Measurements from ENCODE around the gene CARMIL1.

CARMIL1 gene

DNA sequence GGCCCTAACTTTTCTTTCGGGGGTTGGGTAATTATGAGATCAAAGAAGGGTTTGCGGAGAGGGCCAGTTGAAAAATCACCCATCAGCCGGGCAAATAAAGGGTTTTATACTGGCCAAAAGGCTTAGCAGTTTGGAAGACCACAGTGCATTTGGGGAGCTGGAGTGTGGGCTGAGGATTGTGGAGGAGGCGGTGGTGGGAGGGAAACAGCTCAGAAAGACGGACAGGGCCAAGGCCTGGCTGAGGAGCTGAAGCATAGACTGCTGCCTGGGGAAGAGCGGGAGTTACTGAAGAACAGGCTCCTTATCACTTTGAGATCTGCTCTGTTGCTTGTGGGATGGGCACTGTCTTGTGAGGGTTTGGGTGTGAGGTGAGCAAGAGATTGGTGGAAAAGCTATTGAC, 144.2 kb downstream of the CARMIL1 start:
- peaks cover 4% of the 10 kb centered on the region for H3K4me1 ChIP-seq (ENCODE audit: control insufficient read depth, insufficient read depth, low read length)
- no peaks in the 10 kb centered on the region for H3K36me3 ChIP-seq (ENCODE audit: control insufficient read depth, insufficient read depth, low read length)
- H3K9ac ChIP-seq (ENCODE audit: low read depth, low read length), result no peak overlapping the region
- peaks cover 5% of the 10 kb centered on the region for H3K9me3 ChIP-seq (ENCODE audit: control insufficient read depth, insufficient read depth, low read length)
- H3K4me3 ChIP-seq (ENCODE audit: low read depth, low read length), result no peak overlapping the region
- H3K27me3 ChIP-seq (ENCODE audit: control insufficient read depth, insufficient read depth, low read length), result no peaks in the 10 kb centered on the region

DNA sequence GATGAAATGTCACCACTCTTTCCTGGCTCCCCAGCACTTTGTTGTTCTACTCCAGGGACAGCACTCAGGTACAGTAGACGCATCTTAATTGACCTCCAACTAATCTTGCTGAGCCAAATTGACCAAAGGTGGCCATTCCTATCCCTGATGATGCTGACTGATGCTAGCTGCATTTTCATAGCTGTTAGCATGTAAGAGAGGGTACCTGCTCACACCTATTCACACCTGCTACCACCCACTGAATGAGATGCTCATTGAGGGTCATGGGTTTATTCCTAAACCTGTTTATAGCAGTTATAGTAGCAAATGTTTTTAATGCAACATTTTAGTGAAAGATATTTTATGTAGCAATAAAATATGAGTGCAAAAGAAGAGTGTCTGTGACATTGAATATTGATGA, 145.1 kb downstream of the CARMIL1 start:
- no peak overlapping the region for H3K9ac ChIP-seq (ENCODE audit: low read depth, low read length)
- no peaks in the 10 kb centered on the region for H3K36me3 ChIP-seq (ENCODE audit: control insufficient read depth, insufficient read depth, low read length)
- H3K27me3 ChIP-seq (ENCODE audit: control insufficient read depth, insufficient read depth, low read length), result no peaks in the 10 kb centered on the region
- H3K4me1 ChIP-seq (ENCODE audit: control insufficient read depth, insufficient read depth, low read length), result peaks cover 4% of the 10 kb centered on the region
- peaks cover 5% of the 10 kb centered on the region for H3K9me3 ChIP-seq (ENCODE audit: control insufficient read depth, insufficient read depth, low read length)
- H3K4me3 ChIP-seq (ENCODE audit: low read depth, low read length), result no peak overlapping the region

DNA sequence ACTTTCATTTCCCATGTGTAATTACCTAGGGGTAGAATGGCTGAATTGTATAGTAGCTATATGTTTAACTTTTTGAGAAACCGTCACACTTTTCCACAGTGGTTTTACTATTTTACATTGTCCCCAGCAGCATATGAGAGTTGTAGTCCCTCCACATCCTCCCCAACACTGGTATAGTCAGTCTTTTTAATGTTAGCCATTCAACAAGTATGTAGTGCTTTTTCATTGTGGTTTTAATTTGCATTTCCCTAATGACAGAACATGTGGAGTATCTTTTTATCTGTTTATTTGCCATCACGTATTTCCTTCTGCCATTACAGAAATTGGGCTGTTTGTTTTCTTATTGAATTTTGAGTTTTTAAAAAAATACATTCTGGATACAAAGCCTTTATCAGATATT, 148.4 kb downstream of the CARMIL1 start:
- no peak overlapping the region for H3K9ac ChIP-seq (ENCODE audit: low read depth, low read length)
- peaks cover 4% of the 10 kb centered on the region for H3K4me1 ChIP-seq (ENCODE audit: control insufficient read depth, insufficient read depth, low read length)
- H3K36me3 ChIP-seq (ENCODE audit: control insufficient read depth, insufficient read depth, low read length), result no peaks in the 10 kb centered on the region
- no peaks in the 10 kb centered on the region for H3K9me3 ChIP-seq (ENCODE audit: control insufficient read depth, insufficient read depth, low read length)
- no peaks in the 10 kb centered on the region for H3K27me3 ChIP-seq (ENCODE audit: control insufficient read depth, insufficient read depth, low read length)
- no peak overlapping the region for H3K4me3 ChIP-seq (ENCODE audit: low read depth, low read length)

DNA sequence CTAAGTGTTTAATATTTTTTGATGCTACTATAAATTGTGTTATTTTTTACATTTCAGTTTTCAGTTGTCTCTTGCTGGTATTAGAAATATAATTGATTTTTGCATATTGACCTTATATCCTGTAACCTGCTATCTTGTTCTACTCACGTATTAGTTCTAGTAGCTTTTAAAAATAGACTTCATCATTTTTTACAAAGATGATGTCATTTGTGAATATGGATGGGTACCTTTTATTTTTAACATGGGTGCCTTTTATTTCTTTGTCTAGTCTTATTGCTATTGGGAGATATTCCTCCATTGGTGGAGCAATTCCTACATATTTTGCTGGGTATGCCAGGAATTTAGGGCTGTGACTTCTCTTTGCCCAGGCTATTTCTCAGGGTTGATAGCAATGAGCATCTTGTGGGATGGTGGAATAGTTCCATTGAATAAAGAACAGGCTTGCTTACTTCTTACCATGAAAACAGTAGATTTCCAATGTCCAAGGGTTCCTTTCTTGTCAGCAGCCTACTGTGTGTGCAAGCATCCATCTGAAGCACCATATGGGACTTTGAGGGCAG, 149.7 kb downstream of the CARMIL1 start:
- H3K4me3 ChIP-seq (ENCODE audit: low read depth, low read length), result no peak overlapping the region

DNA sequence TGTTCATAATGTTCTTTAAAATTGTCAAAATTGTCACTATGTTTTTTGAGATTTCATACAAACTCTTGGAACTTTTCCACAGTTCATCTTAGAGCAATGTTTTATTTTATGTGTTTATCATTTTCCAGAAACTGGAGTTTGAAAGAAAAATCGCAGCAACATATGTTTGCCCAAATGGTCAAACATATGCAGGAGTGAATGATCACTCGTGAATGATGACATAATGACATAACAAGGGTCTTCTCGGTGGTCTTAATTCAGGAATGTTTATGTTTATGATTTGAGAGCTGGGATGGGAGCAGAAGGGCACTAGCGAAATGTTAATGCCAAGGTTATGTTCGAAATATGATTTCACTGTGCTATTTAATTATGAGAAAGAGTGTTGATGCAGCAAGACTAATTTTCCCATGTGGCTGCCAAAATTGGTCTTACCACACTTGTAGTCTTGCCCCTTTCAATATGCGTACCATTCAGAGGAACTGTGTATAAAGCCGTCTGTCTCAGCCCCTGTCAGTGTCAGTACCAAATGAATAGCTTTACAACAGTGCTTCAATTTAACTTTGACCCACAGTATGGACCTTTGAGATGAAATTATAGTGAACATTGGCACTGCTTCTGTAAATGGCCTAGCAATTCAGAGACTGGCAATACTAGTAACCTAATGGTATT, 152.3 kb downstream of the CARMIL1 start:
- no peaks in the 10 kb centered on the region for H3K36me3 ChIP-seq (ENCODE audit: control insufficient read depth, insufficient read depth, low read length)
- no peaks in the 10 kb centered on the region for H3K9me3 ChIP-seq (ENCODE audit: control insufficient read depth, insufficient read depth, low read length)
- no peaks in the 10 kb centered on the region for H3K27me3 ChIP-seq (ENCODE audit: control insufficient read depth, insufficient read depth, low read length)
- no peaks in the 10 kb centered on the region for H3K4me1 ChIP-seq (ENCODE audit: control insufficient read depth, insufficient read depth, low read length)
- H3K9ac ChIP-seq (ENCODE audit: low read depth, low read length), result no peak overlapping the region
- H3K4me3 ChIP-seq (ENCODE audit: low read depth, low read length), result no peak overlapping the region

More for the DNA sequence above, 149.7 kb downstream of the CARMIL1 start:
- no peaks in the 10 kb centered on the region for H3K27me3 ChIP-seq (ENCODE audit: control insufficient read depth, insufficient read depth, low read length)
- H3K4me1 ChIP-seq (ENCODE audit: control insufficient read depth, insufficient read depth, low read length), result peaks cover 4% of the 10 kb centered on the region
- H3K9ac ChIP-seq (ENCODE audit: low read depth, low read length), result no peak overlapping the region
- H3K9me3 ChIP-seq (ENCODE audit: control insufficient read depth, insufficient read depth, low read length), result no peaks in the 10 kb centered on the region
- H3K36me3 ChIP-seq (ENCODE audit: control insufficient read depth, insufficient read depth, low read length), result no peaks in the 10 kb centered on the region

DNA sequence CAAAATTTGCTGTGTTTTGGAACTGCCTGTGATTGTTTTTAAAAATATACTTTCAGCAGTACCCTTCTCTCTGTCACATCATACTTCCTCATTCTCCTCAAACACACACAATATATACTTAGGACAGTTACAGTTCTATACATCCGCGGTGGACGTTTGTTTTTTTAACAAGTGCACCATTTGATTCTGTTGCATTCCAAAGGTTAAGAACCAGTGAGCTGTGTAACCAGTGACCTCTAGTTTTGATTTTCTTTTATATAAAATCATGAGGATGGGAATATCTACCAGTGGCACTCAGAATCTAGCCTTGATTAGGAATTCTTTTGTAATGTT, 152.8 kb downstream of the CARMIL1 start:
- no peaks in the 10 kb centered on the region for H3K27me3 ChIP-seq (ENCODE audit: control insufficient read depth, insufficient read depth, low read length)
- no peaks in the 10 kb centered on the region for H3K9me3 ChIP-seq (ENCODE audit: control insufficient read depth, insufficient read depth, low read length)
- no peak overlapping the region for H3K4me3 ChIP-seq (ENCODE audit: low read depth, low read length)
- no peaks in the 10 kb centered on the region for H3K36me3 ChIP-seq (ENCODE audit: control insufficient read depth, insufficient read depth, low read length)
- no peak overlapping the region for H3K9ac ChIP-seq (ENCODE audit: low read depth, low read length)
- no peaks in the 10 kb centered on the region for H3K4me1 ChIP-seq (ENCODE audit: control insufficient read depth, insufficient read depth, low read length)

DNA sequence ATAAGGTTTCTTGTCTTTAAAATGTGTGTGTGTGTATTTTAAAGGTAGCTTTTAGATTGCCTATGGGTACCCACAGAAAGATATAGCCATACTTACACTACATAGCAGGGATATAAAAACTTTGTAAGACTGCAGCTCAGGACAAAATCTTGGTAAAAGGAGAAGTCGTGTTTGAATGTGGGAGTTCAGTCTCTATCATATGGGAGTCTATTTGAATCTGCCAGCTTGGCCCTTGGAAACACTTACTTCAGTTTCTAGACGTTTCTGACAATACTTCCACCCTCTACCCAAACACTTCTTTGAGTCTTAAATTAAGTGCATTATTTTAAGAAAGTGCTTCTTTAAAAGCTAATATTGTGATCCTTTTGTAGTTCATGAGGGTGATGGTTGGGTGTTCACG, 155.7 kb downstream of the CARMIL1 start:
- Histone ChIP-seq H3K9me3 (ENCODE audit: control insufficient read depth, insufficient read depth, low read length) (no peaks in the 10 kb centered on the region), H3K36me3 (ENCODE audit: control insufficient read depth, insufficient read depth, low read length) (no peaks in the 10 kb centered on the region), H3K27me3 (ENCODE audit: control insufficient read depth, insufficient read depth, low read length) (no peaks in the 10 kb centered on the region), H3K9ac (ENCODE audit: low read depth, low read length) (no peak overlapping the region), H3K4me3 (ENCODE audit: low read depth, low read length) (no peak overlapping the region), H3K4me1 (ENCODE audit: control insufficient read depth, insufficient read depth, low read length) (no peaks in the 10 kb centered on the region)

DNA sequence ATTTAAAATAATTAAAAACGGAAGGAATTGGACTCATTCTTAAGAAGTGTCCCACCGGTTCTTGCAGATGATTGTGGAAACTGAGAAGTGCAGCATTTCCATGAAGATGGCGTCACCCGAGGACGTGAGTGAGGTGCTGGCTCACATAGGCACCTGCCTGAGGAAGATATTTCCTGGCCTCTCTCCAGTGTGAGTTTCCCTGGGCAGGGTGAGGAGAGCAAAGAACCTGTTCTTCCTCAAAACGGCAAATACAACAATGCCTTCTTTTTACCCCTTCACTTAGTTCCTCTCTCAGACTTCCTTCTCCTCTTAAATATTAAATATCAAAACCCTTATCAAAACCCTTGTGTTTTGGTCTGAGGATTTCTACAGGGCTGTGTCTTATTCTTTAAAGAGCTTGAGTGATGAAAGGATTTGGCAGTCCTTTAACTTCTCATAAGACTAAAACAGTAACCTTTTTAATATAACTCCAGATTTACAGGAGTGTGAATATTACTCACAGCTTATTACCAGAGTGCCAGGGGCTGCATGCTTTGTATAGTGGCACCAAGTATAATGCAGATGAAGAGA, 156.3 kb downstream of the CARMIL1 start:
- Histone ChIP-seq H3K9me3 (ENCODE audit: control insufficient read depth, insufficient read depth, low read length) (no peaks in the 10 kb centered on the region), H3K4me1 (ENCODE audit: control insufficient read depth, insufficient read depth, low read length) (no peaks in the 10 kb centered on the region), H3K4me3 (ENCODE audit: low read depth, low read length) (no peak overlapping the region)

DNA sequence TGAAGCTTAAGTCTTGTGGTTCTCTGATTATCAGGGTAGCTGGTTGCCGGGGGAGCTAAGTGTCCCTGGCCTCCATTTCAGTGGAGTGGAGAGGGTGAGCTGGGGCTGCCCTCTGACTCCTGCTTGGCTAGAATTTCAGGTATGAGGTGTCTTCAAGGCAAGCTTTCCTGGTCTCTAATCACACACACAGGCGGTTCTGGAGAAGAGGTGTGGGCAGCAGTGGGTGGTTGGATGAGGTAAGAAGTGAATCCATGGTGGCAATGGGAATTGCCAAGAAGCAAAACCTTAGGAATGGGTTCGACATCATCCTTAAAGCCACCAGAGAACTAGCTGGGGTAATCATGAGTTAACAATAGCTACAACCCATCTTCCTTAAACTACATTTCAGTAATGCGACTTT, 157.6 kb downstream of the CARMIL1 start:
- H3K4me1 ChIP-seq (ENCODE audit: control insufficient read depth, insufficient read depth, low read length), result no peaks in the 10 kb centered on the region
- H3K27me3 ChIP-seq (ENCODE audit: control insufficient read depth, insufficient read depth, low read length), result no peaks in the 10 kb centered on the region
- H3K4me3 ChIP-seq (ENCODE audit: low read depth, low read length), result no peak overlapping the region
- no peaks in the 10 kb centered on the region for H3K9me3 ChIP-seq (ENCODE audit: control insufficient read depth, insufficient read depth, low read length)
- H3K9ac ChIP-seq (ENCODE audit: low read depth, low read length), result no peak overlapping the region
- H3K36me3 ChIP-seq (ENCODE audit: control insufficient read depth, insufficient read depth, low read length), result no peaks in the 10 kb centered on the region

More for the DNA sequence above, 156.3 kb downstream of the CARMIL1 start:
- Histone ChIP-seq H3K36me3 (ENCODE audit: control insufficient read depth, insufficient read depth, low read length) (no peaks in the 10 kb centered on the region), H3K9ac (ENCODE audit: low read depth, low read length) (no peak overlapping the region), H3K27me3 (ENCODE audit: control insufficient read depth, insufficient read depth, low read length) (no peaks in the 10 kb centered on the region)

DNA sequence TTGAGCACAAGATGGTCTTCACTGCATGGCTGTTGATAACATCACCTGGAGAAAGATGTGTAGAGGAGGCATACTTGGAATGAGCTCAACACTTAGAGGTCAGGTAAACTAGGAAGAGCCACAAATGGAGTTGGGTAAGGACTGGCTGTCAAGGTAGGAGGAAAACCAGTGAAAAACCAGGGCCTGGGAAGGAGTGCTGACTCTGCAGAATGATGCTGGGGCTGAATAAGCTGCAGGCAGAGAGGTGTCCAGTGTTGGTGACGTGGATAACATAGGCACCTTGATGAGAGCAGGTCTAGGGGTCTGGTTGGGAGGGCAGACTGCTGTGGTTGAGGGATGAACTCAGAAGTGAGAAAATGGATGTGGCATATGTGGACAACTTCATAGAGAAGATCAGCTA, 160.2 kb downstream of the CARMIL1 start:
- Histone ChIP-seq H3K4me1 (ENCODE audit: control insufficient read depth, insufficient read depth, low read length) (no peaks in the 10 kb centered on the region), H3K27me3 (ENCODE audit: control insufficient read depth, insufficient read depth, low read length) (no peaks in the 10 kb centered on the region), H3K9ac (ENCODE audit: low read depth, low read length) (no peak overlapping the region)

DNA sequence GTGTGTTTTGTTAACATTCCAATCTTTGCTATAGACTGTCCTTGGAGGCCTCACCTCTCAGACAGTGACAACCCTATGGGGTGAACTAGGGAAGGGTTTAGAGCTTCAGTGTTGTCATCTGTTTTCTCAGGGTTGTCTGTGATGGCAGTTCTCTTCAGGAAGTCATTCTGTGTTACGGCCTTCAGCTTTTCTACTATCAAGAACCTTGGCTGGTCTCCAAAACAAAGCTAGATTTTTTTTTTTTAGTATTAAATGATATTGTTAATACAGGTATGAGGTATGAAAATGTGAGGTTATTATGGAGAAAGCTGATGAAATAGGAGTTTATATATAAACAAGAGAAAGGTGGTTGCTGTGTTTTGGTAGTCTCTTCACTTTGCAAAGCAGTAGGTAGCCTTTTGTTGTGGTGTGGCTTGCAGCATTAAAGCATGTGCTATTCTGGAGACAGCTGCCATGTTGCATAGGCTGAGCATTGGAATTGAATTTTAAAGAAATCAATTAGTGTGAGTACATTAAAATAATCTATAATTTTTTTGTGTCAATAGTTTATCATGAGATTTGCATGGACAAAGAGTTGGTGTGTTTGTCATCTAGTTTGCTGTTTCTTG, 162.6 kb downstream of the CARMIL1 start:
- Histone ChIP-seq H3K36me3 (ENCODE audit: control insufficient read depth, insufficient read depth, low read length) (no peaks in the 10 kb centered on the region), H3K9me3 (ENCODE audit: control insufficient read depth, insufficient read depth, low read length) (no peaks in the 10 kb centered on the region), H3K9ac (ENCODE audit: low read depth, low read length) (no peak overlapping the region), H3K4me1 (ENCODE audit: control insufficient read depth, insufficient read depth, low read length) (no peaks in the 10 kb centered on the region), H3K27me3 (ENCODE audit: control insufficient read depth, insufficient read depth, low read length) (no peaks in the 10 kb centered on the region), H3K4me3 (ENCODE audit: low read depth, low read length) (no peak overlapping the region)

More for the DNA sequence above, 160.2 kb downstream of the CARMIL1 start:
- no peaks in the 10 kb centered on the region for H3K9me3 ChIP-seq (ENCODE audit: control insufficient read depth, insufficient read depth, low read length)
- no peaks in the 10 kb centered on the region for H3K36me3 ChIP-seq (ENCODE audit: control insufficient read depth, insufficient read depth, low read length)
- no peak overlapping the region for H3K4me3 ChIP-seq (ENCODE audit: low read depth, low read length)

DNA sequence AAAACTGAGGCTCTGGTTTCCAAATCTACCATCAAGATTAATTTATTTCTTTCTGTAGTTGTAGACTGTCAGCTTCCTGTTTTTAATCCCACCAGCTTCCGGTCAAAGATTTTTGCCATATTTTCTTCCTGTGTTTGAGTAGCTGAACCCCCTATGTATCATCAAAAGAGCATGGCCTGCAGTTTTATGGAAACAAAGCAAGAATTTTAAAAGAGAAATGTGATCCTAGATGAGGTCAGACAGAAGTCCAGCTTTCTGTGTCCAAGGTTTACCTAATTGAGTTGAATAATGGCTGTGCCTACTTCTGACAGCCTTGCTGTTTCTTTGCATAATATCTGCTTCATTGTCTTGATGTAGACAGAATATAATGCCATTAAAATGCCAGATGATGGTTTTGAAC, 163.7 kb downstream of the CARMIL1 start:
- no peak overlapping the region for H3K9ac ChIP-seq (ENCODE audit: low read depth, low read length)
- no peaks in the 10 kb centered on the region for H3K27me3 ChIP-seq (ENCODE audit: control insufficient read depth, insufficient read depth, low read length)
- no peak overlapping the region for H3K4me3 ChIP-seq (ENCODE audit: low read depth, low read length)
- H3K4me1 ChIP-seq (ENCODE audit: control insufficient read depth, insufficient read depth, low read length), result peaks cover 2% of the 10 kb centered on the region
- no peaks in the 10 kb centered on the region for H3K36me3 ChIP-seq (ENCODE audit: control insufficient read depth, insufficient read depth, low read length)
- no peaks in the 10 kb centered on the region for H3K9me3 ChIP-seq (ENCODE audit: control insufficient read depth, insufficient read depth, low read length)
